Colonic mucosa (tissue), 4 donors: ENCODE results near the gene ARFGAP1. TPM values are rescaled to one million over a fixed set of nuclear protein-coding genes. Genes with fewer than 3 reads are reported as not detected.

ENCODE experiments used
- DNase-seq: peaks from one replicate; pipeline ENCODE4 v3.0.0-alpha.2; 2020
- H3K27ac ChIP-seq: fragments of 200-600 bp; one replicate; pipeline ENCODE4 v1.8.0; 2021
- H3K27me3 ChIP-seq: fragments of 200-600 bp; one replicate; pipeline ENCODE4 v1.8.0; 2021
- H3K36me3 ChIP-seq: fragments of 200-600 bp; one replicate; pipeline ENCODE4 v1.8.0; 2021
- H3K4me1 ChIP-seq: fragments of 200-600 bp; one replicate; pipeline ENCODE4 v1.8.0; 2021; ENCODE audit warnings: mild to moderate bottlenecking
- H3K4me3 ChIP-seq: fragments of 200-600 bp; one replicate; pipeline ENCODE4 v1.8.0; 2021
- H3K9ac ChIP-seq, 2 donors: one replicate each; pipeline ENCODE4 v1.7.0; 2013; ENCODE audit warnings: control low read depth in 2 of 2, low read depth in 2 of 2, low read length in 2 of 2
- H3K9me3 ChIP-seq: fragments of 200-600 bp; one replicate; pipeline ENCODE4 v1.8.0; 2021
- CTCF ChIP-seq: fragments of 200-600 bp; IDR thresholded peaks from one replicate; pipeline ENCODE4 v1.8.0; 2022; ENCODE audit warnings: antibody characterized with exemption, mild to moderate bottlenecking
- intact Hi-C: fragments of 100-400 bp; cut with DNase I; formaldehyde crosslinking; loops from one replicate; pipeline ENCODE4 v1.14.1; 2022
- total RNA-seq, 2 donors: library from RNA; stranded (reverse); fragmentation: NEBNext Ultra II Directional in 1 of 2; extraction: Animal tissue kit (Norgen Biotek cat#: 25700) in 1 of 2; gene quantifications; one replicate each; pipeline ENCODE4 v1.2.1, GENCODE V29; 2021
- donor health status: healthy.
- donor health status: DM: no; HTN: no; CAD: no.
- donor health status: DM: no; HTN: no; CAD: no.

ARFGAP1 gene
- total RNA-seq, 2 donors from 2014 or later = 66.9 to 109 TPM

GRCh38 chr20:63281742-63282665 lies 9.4 kb downstream of the ARFGAP1 start:
- intact Hi-C loops = no loop called here
- DNase-seq = no peak
- Histone ChIP-seq H3K27ac (no peak overlapping the region), H3K9ac (no peak overlapping the region), H3K4me1 (no peaks in the 10 kb centered on the region), H3K36me3 (peaks cover 6% of the 10 kb centered on the region), H3K27me3 (no peaks in the 10 kb centered on the region), H3K9me3 (no peaks in the 10 kb centered on the region), H3K4me3 (no peak overlapping the region)
- TF ChIP-seq CTCF = no peak

GRCh38 chr20:63282946-63283345 lies 10.3 kb downstream of the ARFGAP1 start:
- intact Hi-C loops = no loop called here
- H3K9ac ChIP-seq = no peak overlapping the region
- H3K27ac ChIP-seq = no peak overlapping the region
- H3K36me3 ChIP-seq = peaks cover 6% of the 10 kb centered on the region
- no peaks in the 10 kb centered on the region for H3K9me3 ChIP-seq
- DNase-seq = no peak
- no peak for TF ChIP-seq CTCF
- no peaks in the 10 kb centered on the region for H3K4me1 ChIP-seq
- no peaks in the 10 kb centered on the region for H3K27me3 ChIP-seq
- no peak overlapping the region for H3K4me3 ChIP-seq

- intact Hi-C loops = no loop called here
- no peak overlapping the region for H3K9ac ChIP-seq
- no peak for DNase-seq
Observed at GRCh38 chr20:63283397-63284082, 10.9 kb downstream of the ARFGAP1 start.

GRCh38 chr20:63284083-63284440 lies 11.4 kb downstream of the ARFGAP1 start:
- Histone ChIP-seq H3K9me3 (no peaks in the 10 kb centered on the region), H3K36me3 (no peaks in the 10 kb centered on the region), H3K27me3 (no peaks in the 10 kb centered on the region), H3K4me3 (no peak overlapping the region), H3K9ac (no peak overlapping the region), H3K27ac (no peak overlapping the region), H3K4me1 (no peaks in the 10 kb centered on the region)
- intact Hi-C loops = no loop called here
- TF ChIP-seq CTCF = no peak
- DNase-seq = no peak

More at GRCh38 chr20:63283397-63284082, 10.9 kb downstream of the ARFGAP1 start:
- TF ChIP-seq CTCF = no peak
- Histone ChIP-seq H3K4me1 (no peaks in the 10 kb centered on the region), H3K27me3 (no peaks in the 10 kb centered on the region), H3K9me3 (no peaks in the 10 kb centered on the region), H3K36me3 (peaks cover 3% of the 10 kb centered on the region), H3K27ac (no peak overlapping the region), H3K4me3 (no peak overlapping the region)

- no peaks in the 10 kb centered on the region for H3K36me3 ChIP-seq
- no peaks in the 10 kb centered on the region for H3K27me3 ChIP-seq
- H3K9me3 ChIP-seq = no peaks in the 10 kb centered on the region
- no peaks in the 10 kb centered on the region for H3K4me1 ChIP-seq
- intact Hi-C loops = no loop called here
- H3K9ac ChIP-seq = no peak overlapping the region
- H3K4me3 ChIP-seq = no peak overlapping the region
- no peak for TF ChIP-seq CTCF
- no peak overlapping the region for H3K27ac ChIP-seq
- DNase-seq = no peak
Observed at GRCh38 chr20:63284544-63284949, 11.9 kb downstream of the ARFGAP1 start.
